GM19193 (cell line): ENCODE measurements around the gene TMEM128.

ENCODE experiments used
- POLR2A ChIP-seq: IDR thresholded peaks from 4 replicates; pipeline ENCODE4 v1.6.1; 2011; ENCODE audit not compliant: insufficient read depth, insufficient read length; ENCODE audit errors: extremely low read depth

The TMEM128 gene

GRCh38 chr4:4226606-4227438 is 21.2 kb downstream of the TMEM128 start, which contains the start of gene OTOP1:
Gene OTOP1, minus strand, starts transcription at chr4:4226929. Its CDS starts 65 bp downstream, at chr4:4226864.
- TF ChIP-seq POLR2A: no peak

GRCh38 chr4:4225915-4226605 is 22.0 kb downstream of the TMEM128 start:
- TF ChIP-seq POLR2A: no peak

- no peak for TF ChIP-seq POLR2A
These were observed 30.9 kb downstream of the TMEM128 start for GRCh38 chr4:4217113-4217512.

GRCh38 chr4:4216648-4217047 is 31.4 kb downstream of the TMEM128 start:
- no peak for TF ChIP-seq POLR2A

GRCh38 chr4:4206204-4206603 is 41.8 kb downstream of the TMEM128 start:
- TF ChIP-seq POLR2A: no peak

GRCh38 chr4:4204401-4204745 is 43.6 kb downstream of the TMEM128 start:
- no peak for TF ChIP-seq POLR2A

GRCh38 chr4:4203688-4204400 is 44.2 kb downstream of the TMEM128 start:
- TF ChIP-seq POLR2A: no peak

- TF ChIP-seq POLR2A: no peak
These were observed 45.5 kb downstream of the TMEM128 start for GRCh38 chr4:4202510-4202909.

GRCh38 chr4:4200624-4201023 is 47.4 kb downstream of the TMEM128 start:
- TF ChIP-seq POLR2A: no peak

- TF ChIP-seq POLR2A: no peak
These were observed 52.7 kb downstream of the TMEM128 start for GRCh38 chr4:4195354-4195753.
